B cell (primary cell): ENCODE data around the gene FAM229A. TPM values are rescaled to one million over a fixed set of nuclear protein-coding genes. Genes with fewer than 3 reads are reported as not detected.

Experiments used
- ATAC-seq: fragments of 200-7000 bp; cut with Tn5 transposase; one replicate; pipeline ENCODE4 v1.10.0; 2021; ENCODE audit warnings: low read depth, mild to moderate bottlenecking, moderate number of reproducible peaks, moderate library complexity
- CTCF ChIA-PET: fragments of 350-600 bp; sonication (Branson Sonifier 250); formaldehyde crosslinking; loops from one replicate; lab custom pipeline; 2021; ENCODE audit warnings: antibody characterized with exemption, inconsistent platforms; lab: Charles Lee
- POLR2A ChIA-PET: fragments of 350-600 bp; sonication (Branson Sonifier 250); formaldehyde crosslinking; loops from one replicate; lab custom pipeline; 2021; ENCODE audit warnings: antibody characterized with exemption; lab: Charles Lee
- DNase-seq: peaks from one replicate; pipeline ENCODE4 v3.0.0; 2013
- H2AFZ ChIP-seq: 2 replicates; pipeline ENCODE4 v1.6.1; 2012; ENCODE audit warnings: mild to moderate bottlenecking, low read depth, low read length; ENCODE audit not compliant: insufficient read depth, poor library complexity, severe bottlenecking
- H3K27ac ChIP-seq, 2 donors: 1 replicate in 1 of 2; 2 replicates in 1 of 2; pipeline ENCODE4 v1.5.1; 2012 to 2013; ENCODE audit warnings: low read length in 2 of 2, mild to moderate bottlenecking in 2 of 2, moderate library complexity in 1 of 2
- H3K27me3 ChIP-seq, 4 experiments: fragments of 200-600 bp in 1 of 4; sonication (generic) in 1 of 4; replicated peaks in 1 of 4; 1 replicate in 2 of 4; 2 replicates in 2 of 4; pipeline versions ENCODE4 v1.6.1 to v1.7.0; 2013 to 2016; ENCODE audit warnings: low read length in 3 of 4, mild to moderate bottlenecking in 2 of 4, mixed read lengths in 1 of 4, moderate library complexity in 1 of 4; ENCODE audit not compliant: insufficient read depth in 4 of 4, control insufficient read depth in 3 of 4; ENCODE audit errors: control extremely low read depth in 1 of 4
- H3K36me3 ChIP-seq, 2 experiments: replicated peaks in 1 of 2; 1 replicate in 1 of 2; 2 replicates in 1 of 2; pipeline versions ENCODE4 v1.6.1 to v1.7.1; 2013; ENCODE audit warnings: low read length in 1 of 2; ENCODE audit not compliant: insufficient read depth in 2 of 2, control insufficient read depth in 1 of 2; ENCODE audit errors: control extremely low read depth in 1 of 2, extremely low read depth in 1 of 2
- H3K4me1 ChIP-seq, 2 donors: fragments of 200-600 bp in 1 of 2; sonication (generic) in 1 of 2; 1 replicate in 1 of 2; 2 replicates in 1 of 2; pipeline versions ENCODE4 v1.5.1 to v1.6.1; 2013 to 2017; ENCODE audit warnings: low read length in 2 of 2; ENCODE audit not compliant: control insufficient read depth in 2 of 2, insufficient read depth in 2 of 2
- H3K4me2 ChIP-seq: replicated peaks from 2 replicates; pipeline ENCODE3; 2012; ENCODE audit warnings: mild to moderate bottlenecking, low read depth, low read length; ENCODE audit not compliant: poor library complexity, severe bottlenecking
- H3K4me3 ChIP-seq, 5 experiments: fragments of 200-600 bp in 1 of 5; sonication (generic) in 1 of 5; 1 replicate in 3 of 5; 2 replicates in 2 of 5; pipeline versions ENCODE4 v1.5.1 to v1.7.0; 2011 to 2016; ENCODE audit warnings: low read length in 4 of 5, mild to moderate bottlenecking in 4 of 5, low read depth in 2 of 5, control low read depth in 1 of 5, moderate library complexity in 1 of 5; ENCODE audit not compliant: insufficient read depth in 1 of 5; ENCODE audit errors: control extremely low read depth in 1 of 5, extremely low read depth in 1 of 5
- H3K79me2 ChIP-seq: fragments of 200-600 bp; sonication (generic); one replicate; pipeline ENCODE4 v1.6.0; 2016; ENCODE audit warnings: low read length; ENCODE audit not compliant: control insufficient read depth, insufficient read depth
- H3K9ac ChIP-seq: fragments of 200-600 bp; sonication (generic); 2 replicates; pipeline ENCODE4 v1.6.1; 2017; ENCODE audit warnings: mild to moderate bottlenecking, low read length, moderate library complexity
- H3K9me3 ChIP-seq, 3 donors: one replicate each; pipeline versions ENCODE4 v1.6.1 to v1.7.1; 2013; ENCODE audit warnings: low read length in 2 of 3; ENCODE audit not compliant: control insufficient read depth in 2 of 3, insufficient read depth in 1 of 3; ENCODE audit errors: control extremely low read depth in 1 of 3
- H4K20me1 ChIP-seq: 2 replicates; pipeline ENCODE4 v1.6.0; 2012; ENCODE audit warnings: mild to moderate bottlenecking, low read length; ENCODE audit not compliant: insufficient read depth, control insufficient read depth, poor library complexity, severe bottlenecking
- H3K27ac Mint-ChIP-seq: one replicate; pipeline ENCODE4 v1.8.0; 2021; ENCODE audit warnings: mixed read lengths
- H3K27me3 Mint-ChIP-seq: one replicate; pipeline ENCODE4 v1.8.0; 2021; ENCODE audit warnings: mixed read lengths
- H3K4me1 Mint-ChIP-seq: one replicate; pipeline ENCODE4 v1.8.0; 2021; ENCODE audit warnings: mixed read lengths
- H3K4me3 Mint-ChIP-seq: one replicate; pipeline ENCODE4 v1.8.0; 2021; ENCODE audit warnings: mixed read lengths
- H3K9me3 Mint-ChIP-seq: one replicate; pipeline ENCODE4 v1.8.0; 2022; ENCODE audit warnings: mixed read lengths; ENCODE audit not compliant: insufficient read depth
- EZH2 ChIP-seq: IDR thresholded peaks from 2 replicates; pipeline ENCODE4 v1.6.1; 2012; ENCODE audit warnings: borderline replicate concordance, low read depth, mild to moderate bottlenecking, moderate library complexity, low read length; ENCODE audit not compliant: insufficient read depth, poor library complexity, severe bottlenecking
- WGBS: methylation state at CpG from one replicate; pipeline ENCODE4 v1.1.5; 2013; ENCODE audit warnings: missing lambda C conversion rate; ENCODE audit not compliant: insufficient coverage; 5-methylcytosine and 5-hydroxymethylcytosine counted together
- intact Hi-C: fragments of 100-400 bp; cut with micrococcal nuclease; formaldehyde crosslinking; loops from one replicate; pipeline ENCODE4 v1.10.0; 2022
- polyA plus RNA-seq: library from polyadenylated mRNA; depleted of rRNA; stranded (reverse); fragments of >200 nt; gene quantifications from 2 replicates; pipeline ENCODE4 v1.2.3, GENCODE V29; 2012
- total RNA-seq, 2 donors: library from RNA; stranded (reverse); fragments of 120-200 nt in 1 of 2; gene quantifications; 1 replicate in 1 of 2; 2 replicates in 1 of 2; pipeline versions ENCODE4 v1.2.3 to v1.2.4, GENCODE V29; 2013 to 2022
- TF ChIP-seq, protein P1 (sequence below): fragments of 200-600 bp; IDR thresholded peaks from one replicate; pipeline ENCODE4 v1.8.0; 2022; ENCODE audit warnings: antibody characterized with exemption, mild to moderate bottlenecking

Gene FAM229A
- total and polyA plus RNA-seq, 2 donors (not counting 1 experiment from before 2014, with no cell fraction given) = 33.3 to 33.8 TPM

DNA sequence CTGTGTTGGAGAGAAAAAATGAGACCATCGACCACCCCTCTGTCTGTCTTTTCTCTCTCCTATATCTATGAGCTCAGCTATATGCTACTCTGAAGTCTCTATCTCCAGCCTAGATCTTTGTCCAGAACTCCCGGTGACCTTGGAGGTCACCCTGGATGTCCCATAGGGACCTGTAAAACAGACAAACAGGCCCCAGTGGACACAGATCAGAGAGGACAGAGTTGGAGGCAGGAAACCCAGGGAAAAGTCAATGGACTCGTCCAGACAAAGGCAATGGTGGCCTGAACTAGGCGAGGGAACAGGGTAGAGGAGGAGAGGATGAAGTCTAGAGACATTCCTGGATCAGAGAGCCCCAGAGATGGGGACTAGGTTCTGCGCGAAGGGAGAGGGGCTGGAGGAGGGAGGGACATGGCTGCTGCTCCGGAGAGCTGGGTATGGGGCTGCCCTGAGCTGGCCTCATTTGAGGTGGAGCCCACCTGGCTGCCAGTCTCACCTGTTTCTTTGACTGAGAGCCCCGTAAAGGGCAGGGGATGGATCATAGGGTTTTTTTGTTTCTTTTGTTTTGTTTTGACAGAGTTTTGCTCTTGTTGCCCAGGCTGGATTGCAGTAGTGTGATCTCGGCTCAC is 15.6 kb downstream of the FAM229A start:
- H3K4me3 Mint-ChIP-seq = no peak overlapping the region
- no peak overlapping the region for H3K27ac Mint-ChIP-seq
- no peaks in the 10 kb centered on the region for H3K36me3 ChIP-seq
- ATAC-seq (no peak), DNase-seq (no peak)
- H3K27me3 ChIP-seq = no peaks in the 10 kb centered on the region
- no peak overlapping the region for H3K4me3 ChIP-seq
- no peaks in the 10 kb centered on the region for H4K20me1 ChIP-seq
- H3K4me1 Mint-ChIP-seq = peaks cover 25% of the 10 kb centered on the region
- H3K9me3 ChIP-seq = peaks cover 0 to 15% (median 4%) of the 10 kb centered on the region in 3 donors
- intact Hi-C loops = no loop called here
- H3K9ac ChIP-seq = no peak overlapping the region
- ChIA-PET CTCF (interaction anchor here (0.7 kb wide), 1 partner anchor 7 kb away, joined by 4 read pairs; no protein-coding TSS in a partner anchor), POLR2A (no interaction called here)
- WGBS = 92% methylated on average over 8 of the region's 9 CpGs
- H3K4me1 ChIP-seq = peaks cover 10 to 17% of the 10 kb centered on the region in 2 donors
- peaks cover 5% of the 10 kb centered on the region for H3K79me2 ChIP-seq
- no peaks in the 10 kb centered on the region for H3K9me3 Mint-ChIP-seq
- H3K27ac ChIP-seq = no peak overlapping the region
- no peak overlapping the region for H2AFZ ChIP-seq
- no peak for TF ChIP-seq EZH2
- TF ChIP-seq, protein P1, sequence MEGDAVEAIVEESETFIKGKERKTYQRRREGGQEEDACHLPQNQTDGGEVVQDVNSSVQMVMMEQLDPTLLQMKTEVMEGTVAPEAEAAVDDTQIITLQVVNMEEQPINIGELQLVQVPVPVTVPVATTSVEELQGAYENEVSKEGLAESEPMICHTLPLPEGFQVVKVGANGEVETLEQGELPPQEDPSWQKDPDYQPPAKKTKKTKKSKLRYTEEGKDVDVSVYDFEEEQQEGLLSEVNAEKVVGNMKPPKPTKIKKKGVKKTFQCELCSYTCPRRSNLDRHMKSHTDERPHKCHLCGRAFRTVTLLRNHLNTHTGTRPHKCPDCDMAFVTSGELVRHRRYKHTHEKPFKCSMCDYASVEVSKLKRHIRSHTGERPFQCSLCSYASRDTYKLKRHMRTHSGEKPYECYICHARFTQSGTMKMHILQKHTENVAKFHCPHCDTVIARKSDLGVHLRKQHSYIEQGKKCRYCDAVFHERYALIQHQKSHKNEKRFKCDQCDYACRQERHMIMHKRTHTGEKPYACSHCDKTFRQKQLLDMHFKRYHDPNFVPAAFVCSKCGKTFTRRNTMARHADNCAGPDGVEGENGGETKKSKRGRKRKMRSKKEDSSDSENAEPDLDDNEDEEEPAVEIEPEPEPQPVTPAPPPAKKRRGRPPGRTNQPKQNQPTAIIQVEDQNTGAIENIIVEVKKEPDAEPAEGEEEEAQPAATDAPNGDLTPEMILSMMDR = no peak
- H3K27me3 Mint-ChIP-seq = no peaks in the 10 kb centered on the region
- H3K4me2 ChIP-seq = no peak overlapping the region

GRCh38 chr1:32345289-32345827 is 16.9 kb downstream of the FAM229A start:
- ChIA-PET POLR2A (interaction anchor here (1.0 kb wide), 1 partner anchor 9 kb away, joined by 13 read pairs; the partner anchor contains the start of gene MARCKSL1), CTCF (interaction anchor here (0.7 to 1.6 kb wide), 4 partner anchors 8 to 130 kb away, joined by 3 to 5 read pairs (median 4); no protein-coding TSS in a partner anchor)
- Histone ChIP-seq H3K79me2 (peaks cover 5% of the 10 kb centered on the region), H3K4me1 (peaks cover 5 to 10% of the 10 kb centered on the region in 2 donors), H3K4me3 (no peak overlapping the region), H4K20me1 (no peaks in the 10 kb centered on the region), H3K27me3 (no peaks in the 10 kb centered on the region), H3K27ac (no peak overlapping the region), H2AFZ (no peak overlapping the region), H3K36me3 (no peaks in the 10 kb centered on the region), H3K4me2 (no peak overlapping the region), H3K9ac (no peak overlapping the region), H3K9me3 (peaks cover 0 to 6% (median 0%) of the 10 kb centered on the region in 3 donors)
- intact Hi-C loops = no loop called here
- Mint-ChIP-seq H3K27me3 (no peaks in the 10 kb centered on the region), H3K4me3 (no peak overlapping the region), H3K4me1 (peaks cover 16% of the 10 kb centered on the region), H3K9me3 (no peaks in the 10 kb centered on the region), H3K27ac (no peak overlapping the region)
- ATAC-seq (no peak), DNase-seq (no peak)
- no peak for TF ChIP-seq EZH2
- TF ChIP-seq, protein P1 = no peak
- 37% methylated on average over 6 of the region's 8 CpGs for WGBS
